ENCODE results near the gene WBP1.

DNA sequence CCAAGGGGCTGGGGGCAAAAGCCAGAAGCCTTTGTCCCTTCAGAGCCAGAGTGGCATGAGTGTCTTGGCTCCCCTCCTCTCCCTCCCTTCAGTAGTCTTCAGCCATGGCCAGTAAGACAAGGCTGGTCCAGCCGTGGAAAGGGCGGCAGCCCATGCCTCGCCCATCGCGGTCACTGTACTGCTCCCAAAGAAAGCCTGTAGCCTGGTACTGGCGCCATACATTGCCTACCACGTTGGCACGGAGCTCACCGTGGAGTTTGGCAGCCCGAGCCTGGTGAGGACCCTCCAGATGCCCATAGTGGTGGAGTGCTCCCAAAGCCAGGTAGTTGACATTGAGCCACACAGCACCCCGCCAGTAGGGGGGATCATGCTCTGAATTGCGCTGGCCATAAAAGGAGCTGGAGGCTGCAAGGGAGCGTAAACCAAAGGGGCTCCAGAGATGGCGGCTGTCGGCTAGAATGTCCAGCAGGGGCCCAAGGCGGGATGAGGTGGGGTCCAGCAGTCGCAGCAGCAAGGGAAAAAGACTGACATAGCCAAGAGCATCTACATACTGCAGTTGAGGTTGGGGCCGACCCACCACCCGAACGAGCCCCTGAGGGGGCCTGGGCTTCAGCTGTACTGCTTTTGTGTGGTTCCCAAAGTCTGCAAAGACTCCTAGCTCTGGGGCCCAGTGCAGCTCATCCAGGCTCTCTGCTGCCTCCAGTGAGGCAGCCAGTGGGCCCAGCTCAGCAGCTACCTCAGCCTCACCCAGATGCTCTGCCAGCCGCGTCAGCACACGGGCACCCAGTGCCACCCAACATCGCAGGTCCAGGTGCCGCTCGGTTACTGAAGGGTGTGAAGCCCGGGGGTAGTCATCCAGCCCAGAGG is 3.2 kb downstream of the WBP1 start:
- no peak for TF ChIP-seq POLR2AphosphoS5 (IDR thresholded peaks at IDR 0.05; ENCODE audit: low read depth, low read length)
- 0 out of 2 replicates have a peak, but pooled peaks have one; percentile 19 for TF ChIP-seq POLR2A (IDR thresholded peaks at IDR 0.05; ENCODE audit: low read depth, low read length)

Measured in GM12892 (cell line).